Left colon (tissue), 2 donors: ENCODE data around the gene CCNL1. TPM values are rescaled to one million over a fixed set of nuclear protein-coding genes. Genes with fewer than 3 reads are reported as not detected.

Experiments
- ATAC-seq: fragments of 200-7000 bp; cut with Tn5 transposase; one replicate; pipeline ENCODE4 v1.9.1; 2020; ENCODE audit warnings: mild to moderate bottlenecking, moderate library complexity
- DNase-seq, 2 donors: peaks; one replicate each; pipeline ENCODE4 v3.0.0-alpha.2; 2020
- intact Hi-C, 2 donors: fragments of 100-400 bp; cut with DNase I in 1 of 2; cut with micrococcal nuclease in 1 of 2; formaldehyde crosslinking; loops; one replicate each; pipeline versions ENCODE4 v1.11.2 to v1.14.0; 2022; cut with DNase I, micrococcal nuclease
- total RNA-seq, 2 donors: library from RNA; stranded (reverse); fragmentation: NEBNext Ultra II Directional; extraction: Animal tissue kit (Norgen Biotek cat#: 25700); gene quantifications; one replicate each; pipeline ENCODE4 v1.2.1, GENCODE V29; 2021
- donor health status: DM: no; HTN: no; CAD: no.
- donor health status: DM: yes; HTN: yes; CAD: no.

The CCNL1 gene
- total RNA-seq, 2 donors from 2014 or later: 103 to 128 TPM

DNA sequence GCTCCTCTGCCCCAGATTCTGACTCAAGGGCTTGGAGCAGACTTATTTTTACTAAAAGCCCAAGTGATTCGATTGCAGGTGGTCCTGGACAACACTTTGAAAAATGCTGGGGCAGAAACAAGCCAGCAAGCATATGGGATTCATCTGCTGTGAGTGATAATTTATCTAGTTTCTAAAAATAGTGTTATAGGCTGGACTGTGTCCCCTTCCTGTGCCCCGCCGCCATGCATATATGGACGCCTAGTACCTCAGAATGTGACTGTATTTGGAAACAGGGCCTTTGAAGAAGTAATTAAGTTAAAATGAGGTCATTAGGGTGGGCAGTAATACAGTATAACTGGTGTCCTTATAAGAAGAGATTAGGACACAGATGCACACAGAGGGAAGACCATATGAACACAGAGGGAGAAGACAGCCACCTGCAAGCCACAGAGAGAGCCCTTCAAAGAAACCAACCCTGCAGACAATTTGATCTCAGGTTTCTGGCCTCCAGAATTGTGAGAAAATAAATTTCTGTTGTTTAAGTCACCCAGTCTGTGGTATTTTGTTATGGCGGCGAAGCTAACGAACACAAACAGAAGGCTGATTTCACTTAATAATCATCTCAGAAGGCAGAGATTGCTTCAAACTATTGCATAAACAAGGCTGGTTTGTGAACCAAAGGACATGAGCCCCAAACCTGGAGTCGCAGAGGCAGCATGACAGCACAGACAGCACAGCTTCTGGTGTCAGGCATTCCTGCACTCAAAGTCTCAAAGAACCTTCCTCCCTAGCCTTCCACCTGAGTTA lies 59.1 kb downstream of the CCNL1 start:
- DNase-seq (no peak), ATAC-seq (no peak)
- intact Hi-C loops: no loop called here

- intact Hi-C loops: no loop called here
- no peak for ATAC-seq
- DNase-seq: no peak
Measured at GRCh38 chr3:157100096-157100477, 59.9 kb downstream of the CCNL1 start.

- intact Hi-C loops: no loop called here
- DNase-seq: no peak
- no peak for ATAC-seq
Measured at GRCh38 chr3:157099326-157100095, 60.4 kb downstream of the CCNL1 start.

- intact Hi-C loops: no loop called here
- ATAC-seq: no peak
- no peak for DNase-seq
Measured at GRCh38 chr3:157098823-157099185, 61.1 kb downstream of the CCNL1 start.

GRCh38 chr3:157098121-157098822 lies 61.7 kb downstream of the CCNL1 start:
- ATAC-seq (no peak), DNase-seq (no peak)
- intact Hi-C loops: no loop called here
